IMR-90 (cell line): Measurements from ENCODE around the gene VPS13C. TPM values are rescaled to one million over a fixed set of nuclear protein-coding genes. Genes with fewer than 3 reads are reported as not detected.

Source experiments
- ATAC-seq: fragments of 200-7000 bp; cut with Tn5 transposase; 2 replicates; pipeline ENCODE4 v1.9.1; 2020; ENCODE audit warnings: low read depth, mild to moderate bottlenecking, moderate library complexity
- BruUV-seq: library from RNA; stranded (reverse); fragments of 400-500 nt; replicated peaks from 2 replicates; lab custom pipeline; 2021; lab: Mats Ljungman, UMichigan
- CTCF ChIA-PET: fragments of 300-600 bp; formaldehyde crosslinking; extraction: SDS; loops from one replicate; lab custom pipeline; 2021; ENCODE audit warnings: antibody characterized with exemption; lab: Yijun Ruan, JAX
- POLR2A ChIA-PET: fragments of 300-600 bp; sonication (Branson Sonifier 250); formaldehyde crosslinking; loops from one replicate; lab custom pipeline; 2022; ENCODE audit warnings: antibody characterized with exemption; ENCODE audit not compliant: unreplicated experiment; lab: Charles Lee
- DNase-seq: peaks from one replicate; pipeline ENCODE4 v3.0.0; 2013
- H2AFZ ChIP-seq: replicated peaks from 2 replicates; pipeline ENCODE3; 2013; ENCODE audit warnings: low read length, mild to moderate bottlenecking; ENCODE audit not compliant: poor library complexity
- H2AK5ac ChIP-seq: 2 replicates; pipeline ENCODE4 v1.6.1; 2013; ENCODE audit warnings: low read depth, low read length, inconsistent platforms
- H2AK9ac ChIP-seq: replicated peaks from 2 replicates; pipeline ENCODE3; 2013; ENCODE audit warnings: mild to moderate bottlenecking, low read depth, low read length, moderate library complexity; ENCODE audit not compliant: poor library complexity
- H2BK120ac ChIP-seq: 2 replicates; pipeline ENCODE4 v1.6.1; 2013; ENCODE audit warnings: low read depth, low read length, inconsistent platforms
- H2BK15ac ChIP-seq: 3 replicates; pipeline ENCODE4 v1.6.1; 2013; ENCODE audit warnings: low read depth, low read length, inconsistent platforms
- H2BK20ac ChIP-seq: 2 replicates; pipeline ENCODE4 v1.6.1; 2013; ENCODE audit warnings: low read depth, mild to moderate bottlenecking, inconsistent platforms, low read length, moderate library complexity
- H2BK5ac ChIP-seq: 2 replicates; pipeline ENCODE4 v1.6.1; 2013; ENCODE audit warnings: mild to moderate bottlenecking, low read depth, low read length, inconsistent platforms; ENCODE audit not compliant: poor library complexity, severe bottlenecking
- H3K14ac ChIP-seq: replicated peaks from 2 replicates; pipeline ENCODE4 v1.6.1; 2013; ENCODE audit warnings: low read depth, low read length, inconsistent platforms
- H3K18ac ChIP-seq: 2 replicates; pipeline ENCODE4 v1.6.1; 2013; ENCODE audit warnings: low read depth, low read length, control low read depth
- H3K23ac ChIP-seq: 2 replicates; pipeline ENCODE4 v1.6.1; 2013; ENCODE audit warnings: low read depth, low read length, inconsistent platforms
- H3K27ac ChIP-seq: 2 replicates; pipeline ENCODE4 v1.5.1; 2013; ENCODE audit warnings: mild to moderate bottlenecking, control low read depth, low read length; ENCODE audit not compliant: insufficient read depth
- H3K27me3 ChIP-seq: 2 replicates; pipeline ENCODE4 v1.6.1; 2013; ENCODE audit warnings: low read length; ENCODE audit not compliant: control insufficient read depth, insufficient read depth
- H3K36me3 ChIP-seq: 2 replicates; pipeline ENCODE4 v1.6.1; 2013; ENCODE audit warnings: low read length, mixed read lengths; ENCODE audit not compliant: control insufficient read depth, insufficient read depth
- H3K4ac ChIP-seq: 2 replicates; pipeline ENCODE4 v1.6.1; 2013; ENCODE audit warnings: low read depth, low read length, inconsistent platforms
- H3K4me1 ChIP-seq: 2 replicates; pipeline ENCODE4 v1.6.1; 2013; ENCODE audit warnings: low read length, mixed read lengths; ENCODE audit not compliant: control insufficient read depth, insufficient read depth
- H3K4me2 ChIP-seq: 2 replicates; pipeline ENCODE4 v1.6.1; 2013; ENCODE audit warnings: low read depth, mild to moderate bottlenecking, control low read depth, low read length, moderate library complexity
- H3K4me3 ChIP-seq: 2 replicates; pipeline ENCODE4 v1.5.1; 2013; ENCODE audit warnings: low read depth, mild to moderate bottlenecking, control low read depth, low read length, moderate library complexity; ENCODE audit not compliant: insufficient read depth
- H3K56ac ChIP-seq: 2 replicates; pipeline ENCODE4 v1.6.1; 2013; ENCODE audit warnings: low read length, inconsistent platforms; ENCODE audit not compliant: insufficient read depth; ENCODE audit errors: extremely low read depth
- H3K79me1 ChIP-seq, 2 experiments: 2 replicates each; pipeline ENCODE4 v1.6.1; 2013; ENCODE audit warnings: low read length in 2 of 2, inconsistent platforms in 1 of 2, low read depth in 1 of 2
- H3K9ac ChIP-seq: 2 replicates; pipeline ENCODE4 v1.6.1; 2013; ENCODE audit warnings: low read depth, low read length, control low read depth
- H3K9me1 ChIP-seq: 2 replicates; pipeline ENCODE4 v1.6.1; 2013; ENCODE audit warnings: low read length, inconsistent platforms; ENCODE audit not compliant: insufficient read depth
- H3K9me3 ChIP-seq: 2 replicates; pipeline ENCODE4 v1.6.1; 2013; ENCODE audit warnings: low read length; ENCODE audit not compliant: control insufficient read depth, insufficient read depth
- H4K20me1 ChIP-seq: 2 replicates; pipeline ENCODE4 v1.6.1; 2013; ENCODE audit warnings: low read length, inconsistent platforms; ENCODE audit not compliant: insufficient read depth
- H4K5ac ChIP-seq: 2 replicates; pipeline ENCODE4 v1.6.1; 2013; ENCODE audit warnings: mild to moderate bottlenecking, low read depth, low read length, control low read depth
- H4K8ac ChIP-seq, 2 experiments: 2 replicates each; pipeline ENCODE4 v1.6.1; 2013; ENCODE audit warnings: low read depth in 2 of 2, low read length in 2 of 2, control low read depth in 1 of 2, inconsistent platforms in 1 of 2
- H4K91ac ChIP-seq: 2 replicates; pipeline ENCODE4 v1.6.1; 2013; ENCODE audit warnings: low read depth, low read length, inconsistent platforms; ENCODE audit not compliant: insufficient read depth
- BHLHE40 ChIP-seq: fragments of 150-350 bp; IDR thresholded peaks from 2 replicates; pipeline ENCODE4 v1.6.1; 2016; ENCODE audit warnings: mild to moderate bottlenecking, low read depth, low read length
- CEBPB ChIP-seq: IDR thresholded peaks from 2 replicates; pipeline ENCODE4 v1.6.1; 2012; ENCODE audit warnings: low read depth, low read length, improper control_type of control experiment
- CHD1 ChIP-seq: IDR thresholded peaks from 2 replicates; pipeline ENCODE4 v1.6.1; 2012; ENCODE audit warnings: low read depth, low read length, improper control_type of control experiment
- FOS ChIP-seq: fragments of 150-350 bp; IDR thresholded peaks from 2 replicates; pipeline ENCODE4 v1.6.1; 2016; ENCODE audit warnings: low read depth, low read length
- MAZ ChIP-seq: IDR thresholded peaks from 2 replicates; pipeline ENCODE4 v1.6.1; 2012; ENCODE audit warnings: low read depth, mild to moderate bottlenecking, low read length, improper control_type of control experiment, moderate library complexity, borderline replicate concordance
- MXI1 ChIP-seq: IDR thresholded peaks from 2 replicates; pipeline ENCODE4 v1.6.1; 2012; ENCODE audit warnings: low read depth, mild to moderate bottlenecking, low read length, moderate library complexity, borderline replicate concordance
- NFE2L2 ChIP-seq: fragments of 150-350 bp; IDR thresholded peaks from 2 replicates; pipeline ENCODE4 v1.6.1; 2016; ENCODE audit warnings: low read depth, mild to moderate bottlenecking, low read length
- POLR2A ChIP-seq: IDR thresholded peaks from 2 replicates; pipeline ENCODE4 v1.6.1; 2012; ENCODE audit warnings: mild to moderate bottlenecking, low read depth, low read length
- RAD21 ChIP-seq: IDR thresholded peaks from 2 replicates; pipeline ENCODE4 v1.6.1; 2012; ENCODE audit warnings: low read length, improper control_type of control experiment
- RCOR1 ChIP-seq: IDR thresholded peaks from 2 replicates; pipeline ENCODE4 v1.6.1; 2012; ENCODE audit warnings: mild to moderate bottlenecking, low read length, improper control_type of control experiment; ENCODE audit not compliant: insufficient replicate concordance
- RFX5 ChIP-seq: IDR thresholded peaks from 2 replicates; pipeline ENCODE4 v1.8.0; 2012; ENCODE audit warnings: low read depth, mild to moderate bottlenecking, low read length, moderate library complexity
- SMC3 ChIP-seq: fragments of 150-350 bp; IDR thresholded peaks from 2 replicates; pipeline ENCODE4 v1.6.1; 2016; ENCODE audit warnings: low read depth, mild to moderate bottlenecking, antibody characterized with exemption, low read length, moderate library complexity
- WGBS, 2 experiments: methylation state at CpG; one replicate each; pipeline versions ENCODE4 v1.1.5 to v1.1.7; 2013; ENCODE audit warnings: missing lambda C conversion rate in 2 of 2; ENCODE audit not compliant: insufficient read length in 1 of 2; ENCODE audit errors: extremely low coverage in 2 of 2; 5-methylcytosine and 5-hydroxymethylcytosine counted together
- dilution Hi-C: fragments of 300-500 bp; cut with HindIII; formaldehyde crosslinking; loops from one replicate; pipeline ENCODE4 v1.14.3; 2018; ENCODE audit warnings: low sequenced_read_pairs; ENCODE audit not compliant: unreplicated experiment
- in situ Hi-C: fragments of 300-500 bp; cut with MboI; formaldehyde crosslinking; loops from 3 replicates; pipeline ENCODE4 v1.14.3; 2019; ENCODE audit warnings: low sequenced_read_pairs, inconsistent platforms, mixed read lengths
- intact Hi-C: fragments of 100-400 bp; cut with micrococcal nuclease; formaldehyde crosslinking; loops from 2 replicates; pipeline ENCODE4 v1.10.0; 2022
- polyA plus RNA-seq, 3 experiments: library from polyadenylated mRNA; depleted of rRNA; stranded (reverse); fragments of >200 nt; gene quantifications; 2 replicates each; pipeline ENCODE4 v1.2.3, GENCODE V29; 2012; ENCODE audit warnings: low replicate concordance in 1 of 3
- total RNA-seq: library from RNA; depleted of rRNA; stranded (reverse); fragments of >200 nt; gene quantifications from 2 replicates; pipeline ENCODE4 v1.2.3, GENCODE V29; 2012
- TF ChIP-seq, protein P1 (sequence below): conservative IDR thresholded peaks from 2 replicates; pipeline ENCODE4 v1.5.1; 2012; ENCODE audit warnings: mild to moderate bottlenecking, low read depth, low read length, improper control_type of control experiment
- TF ChIP-seq, protein P2 (sequence below): fragments of 150-350 bp; IDR thresholded peaks from 2 replicates; pipeline ENCODE4 v1.6.1; 2017; ENCODE audit warnings: mild to moderate bottlenecking, antibody characterized with exemption, low read length, low read depth
- TF ChIP-seq, protein P3 (sequence below): fragments of 150-350 bp; IDR thresholded peaks from 2 replicates; pipeline ENCODE4 v1.6.1; 2016; ENCODE audit warnings: low read depth, mild to moderate bottlenecking, low read length, moderate library complexity, borderline replicate concordance

The VPS13C gene
- total and polyA plus RNA-seq, 2 of the 4 experiments (the other 2 are of a cell fraction), result 8.1 to 32.8 TPM

DNA sequence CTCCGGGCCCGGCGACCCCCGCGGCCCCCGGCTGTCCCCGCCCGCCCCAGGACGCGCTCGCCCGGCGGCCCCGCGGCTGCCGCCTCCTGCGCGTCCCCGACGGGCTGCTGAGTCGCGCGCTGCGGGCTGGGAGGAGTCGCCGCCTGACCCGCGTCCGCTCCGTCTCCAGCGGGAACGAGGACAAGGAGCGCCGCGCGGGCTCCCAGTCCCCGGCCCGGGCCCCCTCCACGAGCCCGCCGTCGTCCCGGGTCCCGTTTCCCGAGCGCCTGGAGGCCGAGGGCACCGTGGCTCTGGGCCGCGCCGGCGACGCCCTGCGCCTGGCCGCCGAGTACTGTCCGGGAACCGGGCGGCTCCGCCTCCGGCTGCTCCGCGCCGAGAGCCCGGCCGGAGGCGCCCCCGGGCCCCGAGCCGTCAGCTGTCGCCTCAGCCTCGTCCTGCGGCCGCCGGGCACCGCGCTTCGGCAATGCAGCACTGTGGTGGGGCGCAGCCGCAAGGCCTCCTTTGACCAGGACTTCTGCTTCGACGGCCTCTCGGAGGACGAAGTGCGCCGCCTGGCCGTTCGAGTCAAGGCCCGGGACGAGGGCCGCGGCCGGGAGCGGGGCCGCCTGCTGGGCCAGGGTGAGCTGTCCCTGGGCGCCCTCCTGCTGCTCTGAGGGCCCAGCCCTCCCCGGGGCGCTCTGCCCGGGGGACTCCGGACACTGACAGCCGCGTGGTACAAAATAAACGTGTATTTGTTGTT is 8.0 kb upstream of the VPS13C start:
- 2% methylated on average over 64 of the region's 103 CpGs; no CpG with 5 or more reads in 1 of the 2 experiments for WGBS, 2 experiments
- TF ChIP-seq, protein P1, sequence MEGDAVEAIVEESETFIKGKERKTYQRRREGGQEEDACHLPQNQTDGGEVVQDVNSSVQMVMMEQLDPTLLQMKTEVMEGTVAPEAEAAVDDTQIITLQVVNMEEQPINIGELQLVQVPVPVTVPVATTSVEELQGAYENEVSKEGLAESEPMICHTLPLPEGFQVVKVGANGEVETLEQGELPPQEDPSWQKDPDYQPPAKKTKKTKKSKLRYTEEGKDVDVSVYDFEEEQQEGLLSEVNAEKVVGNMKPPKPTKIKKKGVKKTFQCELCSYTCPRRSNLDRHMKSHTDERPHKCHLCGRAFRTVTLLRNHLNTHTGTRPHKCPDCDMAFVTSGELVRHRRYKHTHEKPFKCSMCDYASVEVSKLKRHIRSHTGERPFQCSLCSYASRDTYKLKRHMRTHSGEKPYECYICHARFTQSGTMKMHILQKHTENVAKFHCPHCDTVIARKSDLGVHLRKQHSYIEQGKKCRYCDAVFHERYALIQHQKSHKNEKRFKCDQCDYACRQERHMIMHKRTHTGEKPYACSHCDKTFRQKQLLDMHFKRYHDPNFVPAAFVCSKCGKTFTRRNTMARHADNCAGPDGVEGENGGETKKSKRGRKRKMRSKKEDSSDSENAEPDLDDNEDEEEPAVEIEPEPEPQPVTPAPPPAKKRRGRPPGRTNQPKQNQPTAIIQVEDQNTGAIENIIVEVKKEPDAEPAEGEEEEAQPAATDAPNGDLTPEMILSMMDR, result no peak
- no peak for TF ChIP-seq NFE2L2
- no peak for TF ChIP-seq MAZ
- TF ChIP-seq FOS, result no peak
- no peak for TF ChIP-seq CEBPB
- TF ChIP-seq RAD21, result no peak
- TF ChIP-seq, protein P2, sequence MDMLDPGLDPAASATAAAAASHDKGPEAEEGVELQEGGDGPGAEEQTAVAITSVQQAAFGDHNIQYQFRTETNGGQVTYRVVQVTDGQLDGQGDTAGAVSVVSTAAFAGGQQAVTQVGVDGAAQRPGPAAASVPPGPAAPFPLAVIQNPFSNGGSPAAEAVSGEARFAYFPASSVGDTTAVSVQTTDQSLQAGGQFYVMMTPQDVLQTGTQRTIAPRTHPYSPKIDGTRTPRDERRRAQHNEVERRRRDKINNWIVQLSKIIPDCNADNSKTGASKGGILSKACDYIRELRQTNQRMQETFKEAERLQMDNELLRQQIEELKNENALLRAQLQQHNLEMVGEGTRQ, result no peak
- no peak for TF ChIP-seq SMC3
- TF ChIP-seq RFX5, result no peak
- no peak for TF ChIP-seq RCOR1
- no peak for TF ChIP-seq BHLHE40
- TF ChIP-seq, protein P3, sequence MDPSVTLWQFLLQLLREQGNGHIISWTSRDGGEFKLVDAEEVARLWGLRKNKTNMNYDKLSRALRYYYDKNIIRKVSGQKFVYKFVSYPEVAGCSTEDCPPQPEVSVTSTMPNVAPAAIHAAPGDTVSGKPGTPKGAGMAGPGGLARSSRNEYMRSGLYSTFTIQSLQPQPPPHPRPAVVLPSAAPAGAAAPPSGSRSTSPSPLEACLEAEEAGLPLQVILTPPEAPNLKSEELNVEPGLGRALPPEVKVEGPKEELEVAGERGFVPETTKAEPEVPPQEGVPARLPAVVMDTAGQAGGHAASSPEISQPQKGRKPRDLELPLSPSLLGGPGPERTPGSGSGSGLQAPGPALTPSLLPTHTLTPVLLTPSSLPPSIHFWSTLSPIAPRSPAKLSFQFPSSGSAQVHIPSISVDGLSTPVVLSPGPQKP, result no peak
- no peak for TF ChIP-seq CHD1
- TF ChIP-seq POLR2A, result no peak
- no peak for TF ChIP-seq MXI1

More for the DNA sequence above, 8.0 kb upstream of the VPS13C start:
- Histone ChIP-seq H2BK5ac (no peak overlapping the region), H3K4me1 (no peaks in the 10 kb centered on the region), H3K18ac (no peak overlapping the region), H4K20me1 (no peaks in the 10 kb centered on the region), H2AK5ac (no peak overlapping the region), H3K9me3 (no peaks in the 10 kb centered on the region), H2BK20ac (no peak overlapping the region), H2BK120ac (no peak overlapping the region), H3K79me1 (no peaks in the 10 kb centered on the region), H4K8ac (no peak overlapping the region), H3K4me3 (peak overlapping the region; percentile 64), H3K4ac (no peak overlapping the region), H3K9ac (no peak overlapping the region; the same call in 1 of the 2 replicates), H4K91ac (no peak overlapping the region), H2AK9ac (no peak overlapping the region), H4K5ac (no peak overlapping the region), H3K27ac (no peak overlapping the region), H3K14ac (no peak overlapping the region), H3K9me1 (no peaks in the 10 kb centered on the region), H2AFZ (peak overlapping the region; percentile 88), H3K23ac (no peak overlapping the region), H3K4me2 (peak overlapping the region; percentile 86), H2BK15ac (no peak overlapping the region), H3K27me3 (peaks cover 35% of the 10 kb centered on the region), H3K56ac (no peak overlapping the region), H3K36me3 (no peaks in the 10 kb centered on the region)
- in situ Hi-C loops, result loop anchor here (5.0 kb wide), 1 partner anchor 191 kb away; no protein-coding TSS in a partner anchor
- ChIA-PET POLR2A (no interaction called here), CTCF (no interaction called here)
- ATAC-seq, result peak; percentile 70
- no peak for DNase-seq
- intact Hi-C loops, result loop anchor here (10.0 kb wide), 1 partner anchor 187 kb away; no protein-coding TSS in a partner anchor
- no TSS peak for BruUV-seq
- dilution Hi-C loops, result no loop called here
